ENCODE results near the gene MAP2K5.

DNA sequence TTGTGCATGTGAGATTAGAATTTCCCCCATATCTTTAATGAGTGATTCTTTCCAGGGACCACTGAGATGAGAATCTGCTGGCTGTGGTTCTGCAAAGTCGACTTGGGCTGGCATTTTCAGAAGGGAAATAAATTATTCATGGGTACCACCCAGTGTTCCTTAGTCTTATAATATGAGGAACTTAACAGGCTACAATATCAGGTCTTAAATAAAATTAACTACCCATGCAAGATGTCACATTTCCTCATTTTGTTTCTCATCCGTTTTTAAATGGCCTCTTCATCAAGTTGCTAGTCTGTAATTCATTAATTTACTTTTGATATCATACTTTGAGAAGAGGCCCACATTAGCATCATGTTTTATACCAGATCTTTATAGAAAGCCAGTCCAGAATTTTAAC lies 224.5 kb downstream of the MAP2K5 start:
- TF ChIP-seq ESRRA (IDR thresholded peaks at IDR 0.05; ENCODE audit: borderline replicate concordance, low read length) (no peak), HMGXB4 (CRISPR knock-in tag; IDR thresholded peaks at IDR 0.05; ENCODE audit: borderline replicate concordance) (no peak), CTCF (IDR thresholded peaks at IDR 0.05) (no peak), MYC (IDR thresholded peaks at IDR 0.05; ENCODE audit: borderline replicate concordance, low read length) (no peak), RARB (CRISPR knock-in tag; IDR thresholded peaks at IDR 0.05) (no peak), EP300 (IDR thresholded peaks at IDR 0.05) (no peak), POLR2A (IDR thresholded peaks at IDR 0.05; ENCODE audit: low read length) (no peak), KDM1A (IDR thresholded peaks at IDR 0.05; ENCODE audit: low read depth) (no peak), POLR2AphosphoS2 (conservative IDR thresholded peaks at IDR 0.05; ENCODE audit: low read length) (no peak), NFE2L2 (conservative IDR thresholded peaks at IDR 0.05; ENCODE audit: low read length) (no peak), CHD4 (IDR thresholded peaks at IDR 0.05; ENCODE audit: borderline replicate concordance) (no peak)
- TF ChIP-seq, protein P1, sequence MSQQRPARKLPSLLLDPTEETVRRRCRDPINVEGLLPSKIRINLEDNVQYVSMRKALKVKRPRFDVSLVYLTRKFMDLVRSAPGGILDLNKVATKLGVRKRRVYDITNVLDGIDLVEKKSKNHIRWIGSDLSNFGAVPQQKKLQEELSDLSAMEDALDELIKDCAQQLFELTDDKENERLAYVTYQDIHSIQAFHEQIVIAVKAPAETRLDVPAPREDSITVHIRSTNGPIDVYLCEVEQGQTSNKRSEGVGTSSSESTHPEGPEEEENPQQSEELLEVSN (IDR thresholded peaks at IDR 0.05; ENCODE audit: borderline replicate concordance, low read depth): no peak
- TF ChIP-seq, protein P2, sequence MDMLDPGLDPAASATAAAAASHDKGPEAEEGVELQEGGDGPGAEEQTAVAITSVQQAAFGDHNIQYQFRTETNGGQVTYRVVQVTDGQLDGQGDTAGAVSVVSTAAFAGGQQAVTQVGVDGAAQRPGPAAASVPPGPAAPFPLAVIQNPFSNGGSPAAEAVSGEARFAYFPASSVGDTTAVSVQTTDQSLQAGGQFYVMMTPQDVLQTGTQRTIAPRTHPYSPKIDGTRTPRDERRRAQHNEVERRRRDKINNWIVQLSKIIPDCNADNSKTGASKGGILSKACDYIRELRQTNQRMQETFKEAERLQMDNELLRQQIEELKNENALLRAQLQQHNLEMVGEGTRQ (IDR thresholded peaks at IDR 0.05): no peak
